SU-DHL-6 (cell line): ENCODE measurements around the gene DNAJA4.
"Not testable (repeated sequence)": the region's sequence is repeated elsewhere in the genome, so short reads cannot be mapped to it uniquely, and the experiment has no call there.

ENCODE experiments used
- EZH2phosphoT487 ChIP-seq: fragments of 200-600 bp; sonication (generic), shearing (Covaris generic); conservative IDR thresholded peaks from 2 replicates; pipeline ENCODE4 v1.6.1; 2018; ENCODE audit warnings: mild to moderate bottlenecking, antibody characterized with exemption, low read length, moderate library complexity, mixed read lengths
- TF ChIP-seq, protein P1 (sequence below): fragments of 200-600 bp; sonication (generic); IDR thresholded peaks from one replicate; pipeline ENCODE4 v1.5.1; 2017; ENCODE audit warnings: antibody characterized with exemption, mild to moderate bottlenecking, low read length, moderate library complexity; ENCODE audit not compliant: insufficient read depth, poor library complexity, severe bottlenecking

DNA sequence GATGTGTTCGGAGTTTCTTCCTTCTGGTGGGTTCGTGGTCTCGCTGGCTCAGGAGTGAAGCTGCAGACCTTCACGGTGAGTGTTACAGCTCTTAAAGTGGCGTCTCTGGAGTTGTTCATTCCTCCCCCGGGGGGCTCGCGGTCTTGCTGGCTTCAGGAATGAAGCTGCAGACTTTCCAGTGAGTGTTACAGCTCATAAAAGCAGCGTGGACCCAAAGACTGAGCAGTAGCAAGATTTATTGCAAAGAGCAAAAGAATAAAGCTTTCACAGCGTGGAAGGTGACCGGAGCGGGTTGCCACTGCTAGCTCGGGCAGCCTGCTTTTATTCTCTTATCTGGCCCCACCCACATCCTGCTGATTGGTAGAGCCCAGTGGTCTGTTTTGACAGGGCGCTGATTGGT, 19.0 kb upstream of the DNAJA4 start:
- TF ChIP-seq, protein P1, sequence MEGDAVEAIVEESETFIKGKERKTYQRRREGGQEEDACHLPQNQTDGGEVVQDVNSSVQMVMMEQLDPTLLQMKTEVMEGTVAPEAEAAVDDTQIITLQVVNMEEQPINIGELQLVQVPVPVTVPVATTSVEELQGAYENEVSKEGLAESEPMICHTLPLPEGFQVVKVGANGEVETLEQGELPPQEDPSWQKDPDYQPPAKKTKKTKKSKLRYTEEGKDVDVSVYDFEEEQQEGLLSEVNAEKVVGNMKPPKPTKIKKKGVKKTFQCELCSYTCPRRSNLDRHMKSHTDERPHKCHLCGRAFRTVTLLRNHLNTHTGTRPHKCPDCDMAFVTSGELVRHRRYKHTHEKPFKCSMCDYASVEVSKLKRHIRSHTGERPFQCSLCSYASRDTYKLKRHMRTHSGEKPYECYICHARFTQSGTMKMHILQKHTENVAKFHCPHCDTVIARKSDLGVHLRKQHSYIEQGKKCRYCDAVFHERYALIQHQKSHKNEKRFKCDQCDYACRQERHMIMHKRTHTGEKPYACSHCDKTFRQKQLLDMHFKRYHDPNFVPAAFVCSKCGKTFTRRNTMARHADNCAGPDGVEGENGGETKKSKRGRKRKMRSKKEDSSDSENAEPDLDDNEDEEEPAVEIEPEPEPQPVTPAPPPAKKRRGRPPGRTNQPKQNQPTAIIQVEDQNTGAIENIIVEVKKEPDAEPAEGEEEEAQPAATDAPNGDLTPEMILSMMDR, result not testable (repeated sequence)
- not testable (repeated sequence) for TF ChIP-seq EZH2phosphoT487
